IPS DF 4.7 (cell line): ENCODE measurements around the gene CLTB.

Experiments used
- DNase-seq: peaks from one replicate; pipeline ENCODE4 v3.0.0-alpha.2; 2013; ENCODE audit warnings: low spot score; ENCODE audit errors: extremely low read depth

The CLTB gene

DNA sequence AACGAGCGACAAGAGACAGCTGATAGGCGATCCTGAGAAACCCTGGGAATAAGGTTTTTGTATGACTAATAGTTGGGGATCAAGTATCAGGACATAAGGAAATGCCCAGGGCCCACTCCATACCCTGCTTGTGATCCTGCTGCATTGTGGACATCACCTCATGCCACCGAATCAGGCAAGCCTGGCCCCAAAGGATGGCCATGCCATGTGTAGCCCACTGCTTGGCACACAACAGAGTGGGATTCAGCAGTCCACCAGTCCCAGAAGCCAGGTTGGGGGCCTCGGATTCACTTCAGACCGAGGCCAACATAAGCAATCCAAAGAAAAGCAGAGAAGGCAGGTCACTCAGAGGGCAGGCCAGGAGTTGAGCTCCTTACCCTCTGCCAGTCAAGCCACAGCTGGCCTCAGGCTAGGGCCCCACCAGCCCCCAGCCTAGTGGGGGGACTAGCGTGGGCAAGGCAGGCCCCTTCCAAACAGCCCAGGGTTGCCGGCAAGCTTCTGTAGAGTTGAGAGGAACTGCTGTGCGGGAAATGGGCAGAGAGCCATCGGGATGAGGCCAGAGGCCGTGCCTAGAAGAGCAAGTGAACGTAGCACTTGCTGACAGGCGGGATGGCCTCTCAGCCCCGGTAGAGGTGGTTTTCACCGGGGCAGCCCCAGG is 33.0 kb downstream of the CLTB start:
- no peak for DNase-seq

DNA sequence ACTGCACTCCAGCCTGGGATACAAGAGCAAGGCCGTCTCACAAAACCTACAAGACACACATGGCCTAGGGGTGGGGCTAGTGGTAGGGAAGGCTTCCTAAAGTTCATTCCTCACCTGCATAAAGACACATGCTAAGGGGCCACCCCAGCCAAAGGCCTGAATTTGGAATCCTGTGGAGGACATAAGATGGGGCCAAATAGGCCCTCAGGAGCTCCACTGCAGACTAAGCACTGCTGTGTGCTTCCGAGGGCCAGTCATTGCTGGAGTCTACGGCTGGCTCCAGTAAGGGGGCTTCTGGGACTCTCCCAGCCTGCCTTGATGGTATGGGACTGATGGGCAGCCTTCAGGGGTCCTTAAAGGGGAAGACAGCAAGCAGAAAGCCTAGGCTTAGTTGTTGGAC is 33.6 kb downstream of the CLTB start:
- DNase-seq = no peak

DNA sequence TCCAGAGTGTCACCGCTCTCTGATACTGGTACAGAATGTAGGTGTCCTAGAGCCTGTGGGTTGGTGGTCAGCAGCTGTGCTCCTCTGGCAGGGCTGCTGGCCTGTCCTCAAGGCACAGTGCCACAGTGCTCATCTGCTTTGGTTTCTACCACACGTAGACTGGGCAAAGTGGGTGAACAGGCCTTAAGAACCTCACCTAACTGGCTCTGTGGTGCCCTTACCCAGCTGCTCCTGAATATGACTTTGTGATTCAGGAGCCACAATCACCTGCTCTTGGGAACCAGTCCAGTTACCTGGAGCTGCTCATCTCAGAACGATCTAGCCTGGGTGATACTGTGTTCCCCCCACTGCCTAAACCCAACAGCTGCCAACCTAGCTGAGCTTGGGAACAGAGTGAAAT is 34.4 kb downstream of the CLTB start:
- DNase-seq = no peak

DNA sequence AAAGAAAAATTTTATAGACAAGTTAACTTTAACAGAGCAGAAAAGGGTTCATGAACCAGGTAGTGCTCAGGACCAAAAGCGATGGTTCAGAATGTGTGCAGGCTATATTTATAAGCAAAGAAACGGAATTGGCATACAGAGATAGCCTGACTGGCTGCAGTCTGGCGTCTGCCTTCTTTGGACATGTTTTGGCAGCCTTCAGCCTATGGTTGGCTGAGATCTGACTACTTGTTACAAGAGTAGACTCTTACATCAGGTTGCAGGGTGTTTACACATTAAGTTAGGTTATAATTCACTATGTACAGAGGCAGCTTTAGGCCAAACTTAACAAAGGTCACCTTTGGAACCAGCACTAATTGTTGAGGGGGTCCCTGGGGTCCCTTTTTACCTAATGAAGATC is 34.9 kb downstream of the CLTB start:
- no peak for DNase-seq

DNA sequence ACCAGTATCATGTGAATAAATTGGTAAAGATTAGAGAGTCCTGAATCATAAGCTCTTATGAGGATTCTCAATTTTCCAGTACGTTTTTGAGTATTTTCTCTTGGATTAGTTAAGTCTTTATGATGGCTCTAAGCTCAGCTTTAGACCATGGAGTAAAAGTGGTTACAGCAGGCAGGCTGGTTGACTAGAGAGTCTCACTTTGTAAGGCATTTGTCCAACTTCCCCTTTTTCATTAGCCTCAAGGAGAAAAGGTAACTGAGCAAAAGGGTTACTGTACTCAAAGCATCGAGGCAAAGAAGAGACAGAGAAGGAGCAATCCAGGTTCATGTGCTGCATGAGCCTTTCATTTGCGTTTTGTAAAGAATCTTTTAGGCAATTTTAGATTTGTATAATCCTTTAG is 36.5 kb downstream of the CLTB start:
- DNase-seq = no peak

DNA sequence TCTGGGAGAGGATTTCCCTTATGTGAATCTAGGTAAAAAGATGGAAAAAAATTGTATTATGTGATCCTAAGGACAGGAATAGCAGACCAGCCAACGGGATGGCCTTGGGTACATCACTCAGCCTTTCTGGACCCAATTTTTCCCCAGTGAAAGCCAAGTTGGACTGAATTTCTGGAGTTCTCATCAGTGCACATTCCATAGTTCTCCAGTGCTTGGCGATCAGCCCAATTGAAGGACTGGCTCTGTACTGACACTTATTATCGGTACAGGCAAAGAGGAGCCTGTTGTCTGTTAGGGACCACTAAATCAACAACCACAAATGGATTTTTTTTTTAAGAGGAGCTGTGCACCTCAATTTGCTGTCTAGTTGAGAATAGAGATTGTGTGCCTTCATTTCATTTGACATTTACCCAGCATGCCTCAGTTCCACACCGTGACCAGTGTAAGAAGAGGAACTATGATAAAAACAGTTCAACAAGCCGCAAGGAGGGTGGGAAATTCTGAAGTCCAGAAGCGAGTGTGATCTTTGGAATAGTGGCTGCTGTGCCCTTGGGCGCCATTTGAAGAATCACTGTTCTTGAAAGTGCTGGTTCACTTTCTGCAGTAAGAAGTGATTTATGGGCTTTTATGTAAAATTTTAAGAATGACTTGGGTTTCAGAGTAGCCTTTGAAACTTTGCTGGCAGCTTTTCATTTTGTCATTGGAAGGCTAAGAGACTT is 43.1 kb downstream of the CLTB start:
- DNase-seq = no peak

DNA sequence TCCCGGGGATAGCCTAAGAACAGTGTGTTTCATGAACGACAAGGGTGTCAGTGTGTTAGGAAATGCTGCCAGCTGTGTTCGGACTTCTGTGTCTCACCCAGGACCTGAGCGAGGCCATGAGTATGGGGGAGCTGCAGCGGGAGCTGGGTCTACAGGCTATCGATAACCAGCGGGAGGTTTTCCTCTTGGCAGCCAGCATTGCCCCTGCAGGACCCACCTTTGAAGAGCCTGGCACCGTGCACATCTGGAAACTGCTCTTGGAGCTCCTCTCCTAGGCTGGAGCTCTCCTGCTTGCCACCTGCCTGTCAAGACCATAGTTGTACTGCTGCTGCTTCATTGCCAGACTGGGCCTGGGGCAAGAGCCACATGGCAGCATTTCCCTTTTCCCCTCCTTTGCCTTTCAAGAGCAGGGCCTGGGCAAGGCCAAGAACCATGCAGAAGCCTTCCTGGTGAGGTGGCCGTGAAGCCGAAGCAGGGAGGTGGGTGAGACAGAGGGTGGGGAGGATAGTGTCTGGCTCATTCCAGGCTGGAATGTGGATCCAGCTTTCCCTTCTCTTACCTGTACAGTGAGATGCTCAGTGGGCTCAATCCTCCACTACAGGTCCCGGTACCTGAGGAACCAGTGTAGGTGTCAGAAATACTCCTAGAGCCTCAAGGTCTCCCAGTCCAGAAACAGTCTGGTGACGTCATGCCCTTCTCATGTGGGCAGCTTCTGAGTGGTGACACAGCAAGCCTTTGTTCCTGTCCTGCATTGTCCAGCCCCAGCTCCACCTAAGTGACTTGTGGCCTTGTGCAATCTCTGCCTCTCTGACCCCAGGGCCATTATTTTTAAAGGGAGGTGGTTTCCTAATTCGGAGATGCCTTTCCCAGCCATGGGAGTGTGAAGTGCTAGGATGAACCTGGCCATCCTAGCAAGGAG is 44.5 kb downstream of the CLTB start:
- no peak for DNase-seq

DNA sequence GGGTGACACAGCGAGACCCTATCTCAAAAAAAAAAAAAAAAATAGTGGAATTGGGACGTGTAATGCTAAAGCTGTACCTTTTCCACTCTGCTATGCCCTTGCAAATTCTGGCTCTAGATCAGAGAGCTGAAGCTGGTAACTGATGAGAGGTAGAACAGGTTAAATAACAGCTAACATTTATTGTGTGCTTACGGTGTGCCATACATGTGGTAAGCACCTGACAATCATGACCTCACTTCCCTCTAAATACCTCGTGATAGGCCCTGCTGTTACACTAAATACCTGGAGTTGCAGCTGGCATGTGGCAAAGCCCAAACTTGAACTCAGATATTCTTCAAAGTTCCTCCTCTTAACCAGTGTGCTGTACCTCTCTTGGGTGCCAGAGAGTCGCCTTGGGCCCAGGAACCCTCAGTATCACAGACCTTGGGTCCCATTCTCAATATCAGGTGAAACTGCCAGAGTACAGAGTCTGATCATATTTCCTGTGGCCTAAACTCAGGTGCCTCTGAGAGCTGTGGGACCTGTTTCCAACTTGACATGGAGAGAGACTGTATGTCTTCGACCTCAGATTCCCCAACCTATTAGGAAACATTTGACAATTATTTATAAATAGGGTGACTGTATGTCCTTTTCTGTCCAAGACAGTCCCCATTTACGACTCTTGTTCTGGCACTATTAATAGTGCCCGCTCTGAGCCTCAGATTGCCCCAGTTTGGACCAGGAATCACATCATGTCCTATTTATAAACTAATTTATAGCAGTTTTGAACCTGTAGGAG is 46.2 kb downstream of the CLTB start:
- no peak for DNase-seq

DNA sequence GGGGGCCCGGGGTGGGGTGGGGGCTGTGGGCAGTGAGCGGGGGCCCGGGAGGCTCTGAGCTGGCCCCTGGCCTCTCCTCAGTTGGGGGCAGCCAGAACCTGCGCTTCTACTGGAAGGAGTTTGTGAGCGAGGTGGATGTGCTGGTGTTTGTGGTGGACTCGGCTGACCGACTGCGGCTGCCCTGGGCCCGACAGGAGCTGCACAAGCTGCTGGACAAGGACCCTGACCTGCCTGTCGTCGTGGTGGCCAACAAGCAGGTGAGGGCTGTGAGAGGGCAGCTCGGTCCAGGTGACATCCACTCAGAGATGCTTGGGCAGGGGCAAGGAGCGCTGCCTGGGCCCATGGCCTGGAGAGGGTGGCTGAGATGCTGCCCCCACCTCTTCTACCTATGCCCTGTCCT is 47.6 kb downstream of the CLTB start:
- DNase-seq = no peak

DNA sequence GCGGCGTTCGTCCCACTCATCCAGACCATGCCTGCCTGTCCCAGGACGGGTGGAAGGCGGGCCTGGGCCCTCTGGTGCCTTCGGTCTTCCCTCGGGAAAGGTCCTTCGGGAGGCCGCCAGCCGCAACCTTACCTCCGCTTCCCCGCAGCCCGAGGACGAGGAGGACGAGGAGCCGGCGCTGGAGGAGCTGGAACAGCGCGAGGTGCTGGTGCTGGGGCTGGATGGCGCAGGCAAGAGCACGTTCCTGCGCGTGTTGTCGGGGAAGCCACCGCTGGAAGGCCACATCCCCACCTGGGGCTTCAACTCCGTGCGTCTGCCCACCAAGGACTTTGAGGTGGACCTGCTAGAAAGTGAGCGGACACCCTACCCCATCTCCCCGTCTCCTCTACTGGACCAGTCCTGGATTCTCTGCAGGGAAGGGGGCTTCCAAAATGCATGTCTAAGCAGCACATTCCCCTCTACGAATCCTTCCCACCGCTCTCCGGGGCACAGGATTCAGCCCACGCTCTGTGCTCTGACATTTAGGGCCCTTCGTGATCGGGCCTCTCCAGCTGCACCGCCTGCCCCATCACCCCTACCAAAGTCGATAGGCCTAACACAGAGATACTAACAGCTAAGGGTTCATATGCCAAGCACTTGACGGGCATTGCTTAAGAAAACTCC is 50.0 kb downstream of the CLTB start:
- DNase-seq = no peak

DNA sequence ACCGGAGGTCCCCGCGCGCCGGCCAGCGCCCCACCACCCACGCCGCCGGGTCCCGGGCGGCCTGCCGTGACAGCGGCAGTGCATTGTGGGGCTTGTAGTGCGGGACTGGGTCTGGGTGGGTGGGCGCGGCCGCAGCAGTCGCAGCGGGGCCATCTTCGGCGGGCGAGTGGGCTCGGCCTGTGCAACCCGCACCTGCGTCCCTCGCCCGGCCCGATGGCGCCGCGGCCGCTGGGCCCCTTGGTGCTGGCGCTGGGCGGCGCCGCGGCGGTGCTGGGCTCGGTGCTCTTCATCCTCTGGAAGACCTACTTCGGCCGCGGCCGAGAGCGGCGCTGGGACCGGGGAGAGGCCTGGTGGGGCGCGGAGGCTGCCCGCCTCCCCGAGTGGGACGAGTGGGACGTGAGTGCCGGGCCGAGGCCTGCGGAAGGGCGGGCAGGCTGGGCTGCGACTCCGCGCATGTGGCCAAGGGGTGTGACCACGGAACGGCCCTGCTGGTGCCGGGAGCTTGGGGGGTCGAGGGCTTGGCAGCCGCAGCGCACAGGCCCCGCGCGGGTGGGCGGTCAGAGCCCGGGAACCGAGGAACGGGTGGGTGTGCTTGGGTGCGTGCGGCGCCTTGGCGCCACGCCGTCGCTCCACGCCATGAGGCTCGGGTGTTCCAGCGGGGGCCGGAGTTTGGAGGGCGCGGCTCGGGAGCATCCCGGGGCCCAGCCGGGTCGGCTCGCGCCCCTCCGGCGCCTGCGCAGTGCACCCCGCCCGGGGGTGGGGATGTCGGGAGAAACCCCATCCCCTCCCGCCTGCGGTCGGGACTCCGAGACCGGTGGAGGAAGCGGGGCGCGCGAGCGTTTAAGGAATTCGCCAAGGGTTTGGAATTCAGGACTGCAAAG is 50.7 kb downstream of the CLTB start, which contains the start of gene ARL10:
TSS of gene ARL10 (plus strand) at position 137 of the 881 bp plus-strand sequence. CDS start at position 214, 77 bp downstream.
- DNase-seq = no peak

DNA sequence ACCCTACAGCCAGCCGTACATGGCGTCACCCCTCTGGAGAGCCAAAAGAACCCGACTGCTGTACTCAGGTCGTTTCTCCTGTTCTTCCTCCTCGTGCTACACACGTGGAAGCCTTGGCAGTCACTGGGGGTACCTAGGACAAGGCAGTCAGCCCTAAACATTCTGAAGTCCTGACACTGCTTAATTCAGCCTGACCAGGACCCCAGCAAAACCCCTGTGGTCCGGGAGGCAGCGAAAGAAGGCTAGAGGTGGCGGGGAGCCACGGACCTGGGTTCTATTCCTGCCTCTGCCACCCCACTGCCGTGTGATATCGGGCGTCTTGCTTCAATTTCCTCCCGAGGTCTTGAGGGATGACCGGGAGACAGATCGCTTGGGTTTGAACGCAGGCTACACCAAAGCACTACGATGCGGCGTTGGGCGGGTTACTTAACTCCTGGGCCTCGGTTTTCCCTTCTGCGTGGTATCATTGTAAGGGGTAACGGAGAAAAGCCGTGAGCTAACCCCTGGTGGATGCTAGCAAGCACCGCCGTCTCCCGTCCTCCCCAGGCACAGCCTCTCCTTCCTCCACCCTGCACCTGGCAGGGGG is 51.5 kb downstream of the CLTB start:
- DNase-seq = no peak

DNA sequence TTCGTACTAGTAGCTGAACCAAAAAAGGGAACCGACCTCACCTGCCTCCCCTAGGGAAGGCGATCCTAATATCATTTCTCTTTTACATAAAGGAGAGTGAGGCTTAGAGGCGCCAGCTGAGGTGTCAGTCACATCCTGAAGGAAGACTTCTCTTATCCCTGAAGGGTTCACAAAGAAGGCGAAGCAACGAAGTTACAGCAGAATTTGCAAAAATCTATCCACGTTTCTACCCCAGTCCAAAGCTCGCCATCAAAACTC is 54.2 kb downstream of the CLTB start:
- no peak for DNase-seq

DNA sequence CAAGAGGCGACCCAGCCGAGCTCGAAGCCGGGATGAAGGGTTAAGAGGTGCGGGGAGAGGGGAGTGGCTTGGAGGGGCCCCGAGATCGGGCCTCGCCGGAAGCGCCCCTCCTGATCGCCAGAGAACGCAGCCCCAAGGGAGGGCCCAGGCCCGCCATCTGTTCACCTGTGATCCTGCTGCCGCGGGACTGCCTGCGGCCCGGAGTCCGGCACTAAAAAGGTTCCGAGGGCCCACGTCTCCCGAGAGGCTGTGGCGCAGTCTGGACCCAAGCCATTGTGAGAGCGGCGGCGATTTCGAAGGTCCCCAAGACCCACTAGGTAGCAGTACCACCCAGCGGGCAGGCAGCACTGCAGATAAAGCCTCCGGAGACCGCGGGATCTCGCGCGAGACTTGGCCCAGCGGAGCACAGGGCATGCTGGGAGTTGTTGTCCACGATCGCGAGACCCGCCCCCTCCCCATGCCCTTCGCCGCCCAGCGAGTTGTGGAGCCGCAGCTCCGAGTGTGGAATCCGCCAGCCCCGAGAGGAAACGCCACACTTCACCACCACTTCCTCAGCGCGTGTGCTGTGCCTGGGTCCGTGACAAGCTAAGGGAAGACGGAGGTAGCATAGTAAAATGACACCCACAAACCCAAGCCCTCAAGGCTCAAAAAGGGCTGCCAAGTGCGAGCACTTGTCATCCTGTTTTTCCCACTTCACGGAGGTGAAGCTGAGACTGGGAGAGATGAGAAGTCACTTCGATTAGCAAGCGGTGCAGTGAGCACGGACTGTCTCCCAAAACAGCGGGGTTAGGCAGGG is 54.7 kb downstream of the CLTB start, which contains the start of gene KIAA1191:
TSS of gene KIAA1191 (minus strand) at position 328 of the 796 bp plus-strand sequence. CDS start 2,256 bp downstream, outside the sequence.
- DNase-seq = peak; percentile 30

DNA sequence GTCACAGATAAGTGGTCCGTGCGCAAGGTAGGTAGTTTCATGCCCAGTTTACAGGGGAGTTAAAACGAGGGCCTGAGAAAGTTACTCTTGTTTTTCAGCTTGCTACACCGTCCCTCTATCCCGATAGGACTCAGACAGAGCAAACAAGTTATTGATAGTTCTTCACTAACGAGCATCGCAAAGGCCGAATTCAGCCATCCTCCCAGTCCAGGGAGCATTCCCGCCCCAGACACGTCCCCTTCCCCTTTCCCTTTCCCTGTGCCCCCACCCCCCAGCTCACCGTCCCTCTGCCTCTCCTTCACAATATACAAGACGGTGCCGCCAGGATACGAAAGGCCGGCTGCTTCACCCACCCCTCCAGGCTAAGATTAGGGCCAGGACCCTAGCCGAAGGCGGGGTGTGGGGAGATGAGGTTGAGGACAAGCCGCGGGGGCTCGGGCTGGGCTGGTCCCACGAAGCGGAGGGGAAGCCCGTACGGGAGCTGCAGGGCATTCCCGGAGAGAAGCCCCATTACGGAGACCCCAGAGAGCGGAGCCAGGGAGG is 55.4 kb downstream of the CLTB start:
- no peak for DNase-seq

DNA sequence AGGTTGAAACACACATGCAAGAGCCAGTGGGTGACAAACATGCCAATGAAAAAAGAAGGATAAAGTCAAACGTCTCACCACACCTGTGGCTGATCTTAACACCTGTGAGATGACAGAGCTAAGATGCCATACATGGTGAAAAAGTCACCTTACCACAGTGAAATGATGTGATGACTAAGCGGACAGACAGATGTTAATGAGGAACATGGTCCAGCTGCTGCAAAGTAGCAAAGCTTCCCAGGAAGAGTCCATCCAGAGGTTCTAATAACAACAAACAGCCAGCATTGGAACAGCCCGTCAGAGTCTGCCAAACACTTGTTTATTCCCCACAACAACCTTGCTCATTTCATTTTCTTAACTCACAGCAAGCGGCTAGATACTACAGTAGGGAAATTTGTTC is 56.7 kb downstream of the CLTB start:
- DNase-seq = no peak

DNA sequence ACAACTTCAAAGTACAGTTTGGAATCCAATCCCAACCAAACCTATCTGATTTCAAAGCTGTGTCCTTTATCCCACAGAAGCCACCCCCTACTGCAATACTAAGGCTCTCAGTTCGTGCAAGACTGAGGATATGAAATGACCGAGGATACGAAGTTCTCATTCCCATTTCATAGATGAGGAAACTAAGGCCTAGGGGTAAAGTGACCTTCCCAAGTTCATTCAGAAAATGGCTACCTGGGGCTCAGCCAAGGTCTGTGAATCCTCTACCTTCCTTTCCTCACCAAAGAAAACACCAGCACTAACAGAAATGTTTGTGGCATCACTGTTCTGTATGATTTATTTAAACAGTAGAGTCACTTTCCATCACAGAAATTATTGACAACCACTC is 60.2 kb downstream of the CLTB start:
- no peak for DNase-seq

DNA sequence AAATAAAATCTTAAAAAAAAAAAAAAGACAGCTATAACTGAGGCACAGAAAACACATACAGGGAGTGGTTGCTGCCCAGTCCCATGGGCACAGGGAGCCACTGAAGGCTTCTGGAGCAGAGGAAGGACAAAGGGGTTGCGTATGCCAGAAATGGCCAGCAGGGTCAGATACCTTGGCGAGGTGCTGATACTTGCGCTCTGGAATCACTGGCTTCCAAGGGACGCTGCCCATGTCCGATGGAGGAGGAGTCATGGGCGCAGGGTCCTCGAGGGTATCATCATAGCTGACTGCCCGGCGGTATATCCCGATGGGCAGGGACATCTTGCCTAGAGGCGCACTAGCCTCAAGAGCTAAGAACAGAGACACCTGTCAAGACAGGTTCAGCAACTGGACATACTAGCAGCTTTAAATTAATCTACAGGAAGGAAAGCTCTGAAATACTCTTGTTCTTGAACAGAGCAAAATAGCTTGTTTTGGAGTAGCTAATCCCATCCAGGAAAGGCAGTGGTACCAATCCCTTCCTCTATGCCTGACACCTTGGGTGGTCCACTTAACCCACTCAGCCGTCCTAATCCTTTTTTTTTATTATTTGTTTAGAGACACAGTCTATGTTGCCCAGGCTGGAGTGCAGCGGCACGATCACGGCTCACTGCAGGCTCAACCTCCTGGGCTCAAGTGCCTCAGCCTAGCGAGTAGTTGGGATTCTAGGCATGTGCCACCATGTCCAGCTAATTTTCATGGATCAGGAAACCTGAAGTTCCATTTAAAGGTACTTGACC is 60.8 kb downstream of the CLTB start:
- DNase-seq = no peak
